MM.1S (cell line): ENCODE measurements around the gene TMTC3.
A peak's percentile ranks its signal among the peaks of the same experiment; 100 is the strongest.

Experiments used
- DNase-seq: peaks from one replicate; pipeline ENCODE4 v3.0.0-alpha.2; 2015
- H2AFZ ChIP-seq: fragments of 300-600 bp; sonication (generic); 2 replicates; pipeline ENCODE4 v1.6.0; 2016; ENCODE audit warnings: antibody characterized with exemption, low read length
- H3F3A ChIP-seq: fragments of 300-600 bp; sonication (generic); 2 replicates; pipeline ENCODE4 v1.6.1; 2016; ENCODE audit warnings: mild to moderate bottlenecking, antibody characterized with exemption, low read length, moderate library complexity, mixed read lengths; ENCODE audit not compliant: insufficient read depth
- H3K27ac ChIP-seq: fragments of 300-600 bp; sonication (generic); 2 replicates; pipeline ENCODE4 v1.5.1; 2016; ENCODE audit warnings: mild to moderate bottlenecking, low read length
- H3K27me3 ChIP-seq: fragments of 300-600 bp; sonication (generic); replicated peaks from 2 replicates; pipeline ENCODE4 v1.6.0; 2016; ENCODE audit warnings: low read length; ENCODE audit not compliant: insufficient read depth
- H3K36me3 ChIP-seq: fragments of 300-600 bp; sonication (generic); replicated peaks from 2 replicates; pipeline ENCODE4 v1.6.1; 2016; ENCODE audit warnings: mild to moderate bottlenecking, low read length, mixed read lengths; ENCODE audit not compliant: insufficient read depth
- H3K4me1 ChIP-seq: fragments of 300-600 bp; sonication (generic); 2 replicates; pipeline ENCODE4 v1.6.1; 2016; ENCODE audit warnings: low read length, mixed read lengths
- H3K4me2 ChIP-seq: fragments of 300-600 bp; sonication (generic); 2 replicates; pipeline ENCODE4 v1.6.0; 2016; ENCODE audit warnings: low read depth, low read length
- H3K4me3 ChIP-seq: fragments of 300-600 bp; sonication (generic); 2 replicates; pipeline ENCODE4 v1.5.1; 2016; ENCODE audit warnings: low read length, mixed read lengths
- H3K79me2 ChIP-seq: fragments of 300-600 bp; sonication (generic); 2 replicates; pipeline ENCODE4 v1.6.1; 2016; ENCODE audit warnings: mixed run types, low read length, mixed read lengths
- H3K9ac ChIP-seq: fragments of 300-600 bp; sonication (generic); 2 replicates; pipeline ENCODE4 v1.6.1; 2016; ENCODE audit warnings: low read length, mixed read lengths
- H3K9me2 ChIP-seq: fragments of 300-600 bp; sonication (generic); replicated peaks from 2 replicates; pipeline ENCODE4 v1.6.1; 2016; ENCODE audit warnings: mild to moderate bottlenecking, low read length, mixed read lengths; ENCODE audit not compliant: insufficient read depth
- H3K9me3 ChIP-seq: fragments of 300-600 bp; sonication (generic); replicated peaks from 2 replicates; pipeline ENCODE4 v1.6.1; 2016; ENCODE audit warnings: mild to moderate bottlenecking, low read length, mixed read lengths; ENCODE audit not compliant: insufficient read depth
- H4K20me1 ChIP-seq: fragments of 300-600 bp; sonication (generic); 2 replicates; pipeline ENCODE4 v1.6.1; 2016; ENCODE audit warnings: mild to moderate bottlenecking, low read length, moderate library complexity, mixed read lengths; ENCODE audit not compliant: insufficient read depth
- EZH2 ChIP-seq: fragments of 300-600 bp; sonication (generic); optimal IDR thresholded peaks from 2 replicates; pipeline ENCODE3; 2017; ENCODE audit warnings: low read depth, mild to moderate bottlenecking, antibody characterized with exemption, low read length, mixed read lengths
- EZH2phosphoT487 ChIP-seq: fragments of 300-600 bp; sonication (generic); IDR thresholded peaks from 2 replicates; pipeline ENCODE4 v1.6.1; 2018; ENCODE audit warnings: antibody characterized with exemption, low read length
- TF ChIP-seq, protein P1 (sequence below): fragments of 300-600 bp; sonication (generic); IDR thresholded peaks from 2 replicates; pipeline ENCODE4 v1.5.1; 2016; ENCODE audit warnings: antibody characterized with exemption, low read length, mixed read lengths

TMTC3 gene

DNA sequence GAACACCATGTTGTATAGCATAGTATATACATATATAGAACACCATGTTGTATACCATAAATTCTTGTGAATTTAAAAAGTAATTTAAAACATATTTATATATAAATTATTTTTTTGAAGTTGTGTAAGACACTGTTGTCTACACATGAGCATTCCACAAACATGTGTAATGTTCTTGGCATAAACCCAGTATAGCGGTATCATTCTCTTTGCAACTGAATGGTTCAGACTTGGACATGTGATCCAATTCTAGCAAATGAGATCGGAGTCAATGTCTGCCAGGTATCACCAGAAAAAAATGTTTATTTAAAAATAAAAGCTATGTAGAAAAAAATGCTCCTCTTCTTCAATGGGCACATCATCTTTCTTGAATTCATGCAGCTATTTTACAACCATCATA, 34.1 kb upstream of the TMTC3 start:
- Histone ChIP-seq H3F3A (no peaks in the 10 kb centered on the region), H3K27me3 (no peaks in the 10 kb centered on the region), H3K9ac (no peak overlapping the region), H3K36me3 (no peaks in the 10 kb centered on the region), H3K4me3 (no peak overlapping the region), H4K20me1 (no peaks in the 10 kb centered on the region), H3K9me2 (no peaks in the 10 kb centered on the region), H2AFZ (no peak overlapping the region), H3K4me2 (no peak overlapping the region), H3K9me3 (no peaks in the 10 kb centered on the region), H3K79me2 (no peaks in the 10 kb centered on the region), H3K4me1 (no peaks in the 10 kb centered on the region), H3K27ac (no peak overlapping the region)
- no peak for DNase-seq
- TF ChIP-seq EZH2 (no peak), EZH2phosphoT487 (no peak)
- TF ChIP-seq, protein P1, sequence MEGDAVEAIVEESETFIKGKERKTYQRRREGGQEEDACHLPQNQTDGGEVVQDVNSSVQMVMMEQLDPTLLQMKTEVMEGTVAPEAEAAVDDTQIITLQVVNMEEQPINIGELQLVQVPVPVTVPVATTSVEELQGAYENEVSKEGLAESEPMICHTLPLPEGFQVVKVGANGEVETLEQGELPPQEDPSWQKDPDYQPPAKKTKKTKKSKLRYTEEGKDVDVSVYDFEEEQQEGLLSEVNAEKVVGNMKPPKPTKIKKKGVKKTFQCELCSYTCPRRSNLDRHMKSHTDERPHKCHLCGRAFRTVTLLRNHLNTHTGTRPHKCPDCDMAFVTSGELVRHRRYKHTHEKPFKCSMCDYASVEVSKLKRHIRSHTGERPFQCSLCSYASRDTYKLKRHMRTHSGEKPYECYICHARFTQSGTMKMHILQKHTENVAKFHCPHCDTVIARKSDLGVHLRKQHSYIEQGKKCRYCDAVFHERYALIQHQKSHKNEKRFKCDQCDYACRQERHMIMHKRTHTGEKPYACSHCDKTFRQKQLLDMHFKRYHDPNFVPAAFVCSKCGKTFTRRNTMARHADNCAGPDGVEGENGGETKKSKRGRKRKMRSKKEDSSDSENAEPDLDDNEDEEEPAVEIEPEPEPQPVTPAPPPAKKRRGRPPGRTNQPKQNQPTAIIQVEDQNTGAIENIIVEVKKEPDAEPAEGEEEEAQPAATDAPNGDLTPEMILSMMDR: no peak

DNA sequence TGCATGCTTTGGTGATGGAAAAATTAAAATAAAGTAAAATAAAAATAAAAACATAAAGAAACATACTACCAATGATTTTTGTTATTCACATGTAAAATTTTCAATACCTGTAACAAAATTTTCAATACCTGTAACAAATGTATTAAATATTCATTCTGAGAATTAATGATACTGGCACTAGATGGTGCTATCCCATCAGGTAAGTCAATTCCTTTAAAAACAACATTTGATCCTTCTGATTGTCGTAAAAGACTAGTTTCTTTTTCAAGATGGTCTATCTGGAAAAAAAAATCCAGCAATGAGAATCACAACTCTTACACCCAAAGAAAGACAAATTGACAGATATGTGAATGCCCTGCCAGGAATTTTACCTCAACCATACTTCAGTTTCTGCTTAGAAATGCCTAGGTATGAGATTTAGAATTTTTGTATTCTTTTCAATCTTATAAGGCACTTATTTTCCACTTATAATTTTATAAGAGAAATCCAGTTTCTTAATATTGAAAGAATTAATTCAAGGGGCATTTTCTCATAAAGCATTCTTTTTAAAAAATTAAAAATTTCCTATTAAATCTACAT, 30.9 kb upstream of the TMTC3 start:
- H3K79me2 ChIP-seq: no peaks in the 10 kb centered on the region
- peak overlapping the region; percentile 43; the same call in 1 of the 2 replicates for H3K9ac ChIP-seq
- peak overlapping the region; percentile 67 for H3K4me2 ChIP-seq
- no peaks in the 10 kb centered on the region for H3K9me3 ChIP-seq
- no peaks in the 10 kb centered on the region for H3K36me3 ChIP-seq
- TF ChIP-seq, protein P1: peak; percentile 56
- TF ChIP-seq EZH2phosphoT487 (no peak), EZH2 (no peak)
- no peaks in the 10 kb centered on the region for H3F3A ChIP-seq
- no peaks in the 10 kb centered on the region for H4K20me1 ChIP-seq
- DNase-seq: peak; percentile 71
- H3K4me3 ChIP-seq: peak overlapping the region; percentile 41
- H3K4me1 ChIP-seq: no peaks in the 10 kb centered on the region
- H3K9me2 ChIP-seq: no peaks in the 10 kb centered on the region
- H3K27me3 ChIP-seq: no peaks in the 10 kb centered on the region
- no peak overlapping the region for H3K27ac ChIP-seq
- H2AFZ ChIP-seq: peak overlapping the region; percentile 74; the same call in 1 of the 2 replicates

DNA sequence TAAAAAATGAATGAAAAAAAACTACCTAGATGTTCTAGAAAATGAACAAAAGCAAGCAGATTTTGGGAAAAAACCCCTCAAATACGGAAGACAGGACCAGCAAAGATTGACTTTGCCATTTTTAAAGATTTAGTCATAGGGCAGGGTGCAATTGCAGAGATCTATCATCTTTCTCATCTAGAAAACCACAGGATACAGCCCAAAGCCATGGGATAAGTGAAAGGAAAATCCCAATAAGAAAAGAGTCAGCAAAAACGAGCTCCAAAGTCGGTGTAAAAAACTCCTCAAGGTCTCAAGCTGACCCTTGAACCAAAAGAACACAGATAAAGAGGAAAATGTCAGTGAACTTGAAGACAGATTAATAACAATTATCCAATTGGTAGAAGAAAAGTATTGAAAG, 28.2 kb upstream of the TMTC3 start:
- Histone ChIP-seq H3K4me1 (no peaks in the 10 kb centered on the region), H3K9ac (no peak overlapping the region), H3F3A (no peaks in the 10 kb centered on the region), H3K4me2 (no peak overlapping the region), H3K36me3 (no peaks in the 10 kb centered on the region; the same call in 1 of the 2 replicates), H3K9me3 (no peaks in the 10 kb centered on the region), H3K79me2 (no peaks in the 10 kb centered on the region), H3K9me2 (no peaks in the 10 kb centered on the region), H4K20me1 (no peaks in the 10 kb centered on the region), H3K27me3 (no peaks in the 10 kb centered on the region), H3K27ac (no peak overlapping the region), H2AFZ (no peak overlapping the region), H3K4me3 (no peak overlapping the region)
- TF ChIP-seq, protein P1: no peak
- TF ChIP-seq EZH2 (no peak), EZH2phosphoT487 (no peak)
- DNase-seq: no peak
